Testis (tissue), 3 donors: ENCODE measurements around the gene FOXN3. TPM values are rescaled to one million over a fixed set of nuclear protein-coding genes. Genes with fewer than 3 reads are reported as not detected.

Source experiments
- DNase-seq: peaks from one replicate; pipeline ENCODE4 v3.0.0-alpha.2; 2019
- H3K27ac ChIP-seq, 2 donors: fragments of 200-600 bp; sonication (generic); one replicate each; pipeline ENCODE4 v1.5.1; 2019
- H3K27me3 ChIP-seq: fragments of 200-600 bp; sonication (generic); one replicate; pipeline ENCODE4 v1.5.1; 2019
- H3K36me3 ChIP-seq: fragments of 200-600 bp; sonication (generic); one replicate; pipeline ENCODE4 v1.5.1; 2017; ENCODE audit warnings: low read depth; ENCODE audit errors: missing control alignments
- H3K4me1 ChIP-seq: fragments of 200-600 bp; sonication (generic); one replicate; pipeline ENCODE4 v1.5.1; 2019
- H3K4me3 ChIP-seq, 2 donors: fragments of 200-600 bp; sonication (generic); one replicate each; pipeline ENCODE4 v1.5.1; 2017 to 2019
- H3K9me3 ChIP-seq: fragments of 200-600 bp; sonication (generic); one replicate; pipeline ENCODE4 v1.5.1; 2017
- POLR2A ChIP-seq: fragments of 450-650 bp; IDR thresholded peaks from one replicate; pipeline ENCODE4 v1.6.1; 2017; ENCODE audit warnings: antibody characterized with exemption, mild to moderate bottlenecking, moderate library complexity
- WGBS, 2 donors: methylation state at CpG; one replicate each; pipeline ENCODE4 v1.1.5; 2018; 5-methylcytosine and 5-hydroxymethylcytosine counted together
- intact Hi-C: fragments of 100-400 bp; cut with DNase I; formaldehyde crosslinking; loops from one replicate; pipeline ENCODE4 v1.15.1; 2023; ENCODE audit warnings: low total_unique reads
- polyA plus RNA-seq: library from polyadenylated mRNA; stranded (reverse); fragments of 350-450 nt; fragmentation: Illumina TruSeq; extraction: RNeasy Lipid Tissue Mini Kit (QIAGEN cat#74804); gene quantifications from one replicate; pipeline ENCODE4 v1.2.3, GENCODE V29; 2014; ENCODE audit warnings: low read depth, low replicate concordance; ENCODE audit not compliant: insufficient read depth
- total RNA-seq, 2 donors: library from RNA; depleted of rRNA; stranded (reverse); fragments of >200 nt; gene quantifications; one replicate each; pipeline ENCODE4 v1.2.3, GENCODE V29; 2016
- TF ChIP-seq, protein P1 (sequence below), 3 experiments: fragments of 450-650 bp in 2 of 3; fragments of 200-600 bp in 1 of 3; sonication (generic) in 1 of 3; IDR thresholded peaks; one replicate each; pipeline ENCODE4 v1.5.1; 2016 to 2019; ENCODE audit warnings: antibody characterized with exemption in 3 of 3, mild to moderate bottlenecking in 2 of 3, moderate library complexity in 1 of 3

FOXN3 gene
- total and polyA plus RNA-seq, 3 donors from 2014 or later, result 40.7 to 103 (median 100) TPM

DNA sequence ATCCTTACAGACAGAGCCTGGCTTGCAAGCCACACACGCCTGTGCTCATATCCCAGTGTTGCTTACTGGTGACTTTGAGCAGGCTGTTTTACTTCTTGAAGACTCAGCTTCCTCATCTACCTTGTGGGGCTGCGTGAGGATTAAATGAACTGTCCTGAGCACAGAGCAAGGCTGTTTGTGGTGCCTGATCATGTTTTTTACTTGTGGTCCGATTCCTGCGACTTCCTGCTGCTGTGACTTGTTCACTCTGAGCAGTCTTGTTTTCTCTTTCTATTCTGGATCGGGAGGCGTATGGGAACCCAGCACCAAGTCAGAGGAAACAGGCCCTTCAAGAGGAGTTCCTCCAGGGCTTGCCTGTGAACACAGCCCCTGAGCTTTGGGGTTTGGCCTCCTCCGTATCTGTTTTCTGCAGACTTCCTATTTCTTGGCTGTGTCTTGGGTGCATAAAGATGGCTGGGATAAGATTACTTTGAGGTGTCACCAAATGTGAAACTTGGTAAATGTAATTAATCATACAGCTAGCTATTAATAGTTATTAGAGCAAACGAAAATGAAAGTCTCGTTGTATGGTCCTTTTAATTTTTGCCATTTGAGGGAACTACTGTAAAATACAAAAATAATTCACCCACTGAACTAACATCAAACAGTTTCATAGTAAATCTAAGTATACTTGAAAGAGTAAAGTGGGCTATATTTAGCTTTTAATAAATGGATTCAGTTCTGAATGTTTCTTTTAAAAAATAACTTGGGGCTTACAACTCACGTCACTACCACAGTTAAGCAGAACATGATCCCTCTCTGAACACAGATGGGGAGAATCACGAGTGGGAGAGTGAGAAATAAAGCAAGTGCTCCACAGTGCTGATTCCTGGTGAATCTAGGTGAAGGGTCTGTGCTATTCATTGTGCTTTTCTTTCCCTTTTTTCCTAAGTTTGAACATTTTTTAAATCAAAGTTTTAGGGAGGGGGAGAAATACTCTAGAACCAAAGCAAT lies 251.5 kb downstream of the FOXN3 start:
- WGBS, 2 donors, result 57 to 72% methylated on average over 11 of the region's 11 CpGs
- no peak for DNase-seq
- no peaks in the 10 kb centered on the region for H3K9me3 ChIP-seq
- H3K27me3 ChIP-seq, result no peaks in the 10 kb centered on the region
- H3K36me3 ChIP-seq, result no peaks in the 10 kb centered on the region
- no peaks in the 10 kb centered on the region for H3K4me1 ChIP-seq
- intact Hi-C loops, result no loop called here
- no peak overlapping the region for H3K27ac ChIP-seq
- no peak overlapping the region for H3K4me3 ChIP-seq
- TF ChIP-seq POLR2A, result no peak
- TF ChIP-seq, protein P1, sequence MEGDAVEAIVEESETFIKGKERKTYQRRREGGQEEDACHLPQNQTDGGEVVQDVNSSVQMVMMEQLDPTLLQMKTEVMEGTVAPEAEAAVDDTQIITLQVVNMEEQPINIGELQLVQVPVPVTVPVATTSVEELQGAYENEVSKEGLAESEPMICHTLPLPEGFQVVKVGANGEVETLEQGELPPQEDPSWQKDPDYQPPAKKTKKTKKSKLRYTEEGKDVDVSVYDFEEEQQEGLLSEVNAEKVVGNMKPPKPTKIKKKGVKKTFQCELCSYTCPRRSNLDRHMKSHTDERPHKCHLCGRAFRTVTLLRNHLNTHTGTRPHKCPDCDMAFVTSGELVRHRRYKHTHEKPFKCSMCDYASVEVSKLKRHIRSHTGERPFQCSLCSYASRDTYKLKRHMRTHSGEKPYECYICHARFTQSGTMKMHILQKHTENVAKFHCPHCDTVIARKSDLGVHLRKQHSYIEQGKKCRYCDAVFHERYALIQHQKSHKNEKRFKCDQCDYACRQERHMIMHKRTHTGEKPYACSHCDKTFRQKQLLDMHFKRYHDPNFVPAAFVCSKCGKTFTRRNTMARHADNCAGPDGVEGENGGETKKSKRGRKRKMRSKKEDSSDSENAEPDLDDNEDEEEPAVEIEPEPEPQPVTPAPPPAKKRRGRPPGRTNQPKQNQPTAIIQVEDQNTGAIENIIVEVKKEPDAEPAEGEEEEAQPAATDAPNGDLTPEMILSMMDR (IDR thresholded peaks at IDR 0.05), result no peak

DNA sequence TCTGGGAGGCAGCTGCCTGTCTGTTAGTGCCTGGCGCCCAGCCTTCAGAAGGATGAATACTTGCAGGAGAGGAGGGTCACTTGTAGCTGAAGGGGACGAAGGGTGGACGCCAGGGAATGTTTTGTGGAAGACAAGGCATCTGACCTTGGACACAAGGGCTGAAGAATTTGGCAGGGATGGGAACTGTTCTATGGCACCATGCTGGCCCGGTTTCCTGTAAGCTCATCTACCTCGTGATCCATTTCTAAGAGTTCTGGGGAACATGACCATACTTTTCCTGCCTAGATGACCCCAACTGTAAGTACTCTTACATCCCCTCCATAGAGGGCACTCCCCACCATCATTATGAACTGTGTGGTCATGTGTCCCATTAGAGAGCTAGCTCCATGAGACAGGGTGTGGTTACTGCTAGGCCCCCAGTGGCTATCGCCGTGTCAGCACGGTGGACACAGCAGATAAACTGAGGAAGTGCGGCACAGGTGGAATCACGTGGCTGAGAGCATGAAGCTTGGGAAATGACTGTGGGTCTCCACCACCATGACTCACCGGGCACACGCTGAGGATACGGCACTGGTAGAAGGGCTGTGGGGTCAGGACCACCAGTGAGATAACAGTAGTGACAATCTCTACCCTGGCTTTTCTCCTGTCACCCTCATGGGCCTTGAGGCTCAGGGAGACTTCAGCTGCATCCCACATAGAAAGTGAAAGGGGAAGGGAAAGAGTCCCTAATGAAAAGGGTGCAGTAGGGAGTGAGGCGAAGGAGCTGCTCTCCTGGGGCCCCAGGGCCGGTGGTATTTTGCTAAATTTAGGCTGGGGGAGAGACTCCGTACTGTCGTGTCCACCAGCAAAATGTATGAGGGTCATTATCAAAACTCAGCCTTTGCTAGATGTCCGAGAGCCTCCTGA lies 252.6 kb downstream of the FOXN3 start:
- intact Hi-C loops, result no loop called here
- Histone ChIP-seq H3K4me3 (no peak overlapping the region), H3K27me3 (no peaks in the 10 kb centered on the region), H3K36me3 (no peaks in the 10 kb centered on the region), H3K9me3 (no peaks in the 10 kb centered on the region), H3K27ac (no peak overlapping the region), H3K4me1 (no peaks in the 10 kb centered on the region)
- 77 to 88% methylated on average over 17 to 18 of the region's 18 CpGs for WGBS, 2 donors
- no peak for DNase-seq
- TF ChIP-seq POLR2A, result no peak
- TF ChIP-seq, protein P1 (IDR thresholded peaks at IDR 0.05), result no peak

DNA sequence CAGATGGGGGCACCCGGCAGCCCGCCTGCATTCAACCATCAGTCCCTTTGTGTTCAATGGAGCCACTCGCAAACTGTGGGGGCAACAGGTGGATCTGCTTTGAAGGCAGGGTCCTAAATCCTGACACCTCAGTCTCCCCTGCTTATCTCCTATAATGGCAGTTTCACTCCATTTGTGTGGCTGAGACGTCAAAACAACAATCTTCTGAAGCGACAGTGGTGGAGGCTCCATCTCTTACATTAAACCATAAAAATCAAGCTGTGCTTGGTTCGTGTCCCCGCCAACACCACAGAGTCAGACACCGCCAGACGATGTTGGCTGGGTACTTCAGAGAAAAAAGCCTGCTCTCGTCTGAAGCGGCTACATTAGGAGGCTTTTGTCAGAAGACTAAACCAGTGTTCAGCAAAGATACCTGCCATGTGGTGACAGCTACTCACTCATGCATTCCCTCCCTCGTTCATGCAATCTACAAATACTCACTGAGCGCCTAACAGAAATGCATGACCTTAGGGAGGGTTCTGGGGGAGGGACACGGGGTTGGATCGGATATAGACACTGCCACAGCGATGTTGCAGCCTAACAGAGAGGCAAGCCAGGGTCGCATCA lies 253.9 kb downstream of the FOXN3 start:
- Histone ChIP-seq H3K9me3 (no peaks in the 10 kb centered on the region), H3K36me3 (no peaks in the 10 kb centered on the region), H3K4me1 (no peaks in the 10 kb centered on the region), H3K27ac (no peak overlapping the region), H3K27me3 (no peaks in the 10 kb centered on the region), H3K4me3 (no peak overlapping the region)
- intact Hi-C loops, result no loop called here
- 89 to 91% methylated on average over 15 to 17 of the region's 17 CpGs for WGBS, 2 donors
- DNase-seq, result no peak
- TF ChIP-seq, protein P1 (IDR thresholded peaks at IDR 0.05), result no peak
- TF ChIP-seq POLR2A, result no peak

DNA sequence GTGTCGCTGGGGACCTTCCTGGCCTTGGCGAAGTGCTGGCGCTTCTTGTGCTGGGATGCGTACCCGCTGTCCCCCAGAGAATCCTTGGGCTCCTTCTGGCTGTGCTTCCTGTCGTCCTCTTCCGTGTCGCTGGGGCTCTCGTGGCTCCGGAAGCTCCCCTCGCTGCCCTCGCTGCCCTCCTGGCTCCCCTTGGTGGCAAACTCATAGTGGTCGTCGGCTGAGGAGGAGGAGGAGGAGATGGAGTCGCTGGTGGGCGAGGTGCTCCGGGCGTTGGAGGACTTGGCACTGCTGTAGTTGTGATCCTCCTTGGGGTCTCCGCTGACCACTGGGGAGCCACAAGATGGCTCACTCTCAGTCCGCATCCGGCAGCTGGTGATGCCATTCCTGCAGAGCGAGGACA lies 254.4 kb downstream of the FOXN3 start:
- H3K4me1 ChIP-seq, result no peaks in the 10 kb centered on the region
- H3K27ac ChIP-seq, result no peak overlapping the region
- H3K9me3 ChIP-seq, result no peaks in the 10 kb centered on the region
- intact Hi-C loops, result no loop called here
- no peaks in the 10 kb centered on the region for H3K36me3 ChIP-seq
- WGBS, 2 donors, result 95% methylated on average over 21 to 22 of the region's 22 CpGs
- no peaks in the 10 kb centered on the region for H3K27me3 ChIP-seq
- no peak for DNase-seq
- TF ChIP-seq, protein P1 (IDR thresholded peaks at IDR 0.05), result no peak
- no peak for TF ChIP-seq POLR2A
- no peak overlapping the region for H3K4me3 ChIP-seq
